Endothelial cell of umbilical vein (primary cell): ENCODE measurements around the gene EML6. TPM values are rescaled to one million over a fixed set of nuclear protein-coding genes. Genes with fewer than 3 reads are reported as not detected.

Experiments
- BruUV-seq: library from RNA; stranded (reverse); fragments of 400-500 nt; replicated peaks from 2 replicates; lab custom pipeline; 2021; lab: Mats Ljungman, UMichigan
- CTCF ChIA-PET: fragments of 300-600, 350-600 bp; sonication (Branson Sonifier 250); formaldehyde crosslinking; loops from one replicate; lab custom pipeline; 2021; ENCODE audit warnings: antibody characterized with exemption, inconsistent platforms; lab: Charles Lee
- POLR2A ChIA-PET: fragments of 300-600, 350-600 bp; sonication (Branson Sonifier 250); formaldehyde crosslinking; loops from one replicate; lab custom pipeline; 2021; ENCODE audit warnings: antibody characterized with exemption, inconsistent platforms; lab: Charles Lee
- DNase-seq: peaks from one replicate; pipeline ENCODE4 v3.0.0-alpha.2; 2011; ENCODE audit warnings: low read depth, low spot score
- FAIRE-seq: peaks from 2 replicates; lab custom pipeline; 2011; peaks lifted over from hg19 to GRCh38; lab: Jason Lieb, UNC
- H2AFZ ChIP-seq: 2 replicates; pipeline ENCODE4 v1.6.0; 2012; ENCODE audit warnings: low read depth, low read length, control low read depth, inconsistent platforms
- H3K27ac ChIP-seq: 2 replicates; pipeline ENCODE4 v1.5.1; 2011; ENCODE audit warnings: low read depth, mild to moderate bottlenecking, control low read depth, low read length, moderate library complexity; ENCODE audit not compliant: insufficient read depth
- H3K27me3 ChIP-seq, 2 experiments: 2 replicates each; pipeline versions ENCODE4 v1.6.0 to v1.6.1; 2011; ENCODE audit warnings: low read length in 2 of 2, mixed read lengths in 1 of 2; ENCODE audit not compliant: control insufficient read depth in 2 of 2, insufficient read depth in 2 of 2
- H3K36me3 ChIP-seq, 2 experiments: 2 replicates in 1 of 2; 3 replicates in 1 of 2; pipeline ENCODE4 v1.5.1; 2011; ENCODE audit warnings: low read length in 2 of 2, mild to moderate bottlenecking in 1 of 2, moderate library complexity in 1 of 2; ENCODE audit not compliant: control insufficient read depth in 2 of 2, insufficient read depth in 2 of 2; ENCODE audit errors: extremely low read depth in 1 of 2
- H3K4me1 ChIP-seq: 3 replicates; pipeline ENCODE4 v1.5.1; 2011; ENCODE audit warnings: mild to moderate bottlenecking, low read length; ENCODE audit not compliant: control insufficient read depth, insufficient read depth; ENCODE audit errors: extremely low read depth
- H3K4me2 ChIP-seq: 2 replicates; pipeline ENCODE4 v1.6.1; 2011; ENCODE audit warnings: low read length, control low read depth, mixed read lengths; ENCODE audit not compliant: insufficient read depth
- H3K4me3 ChIP-seq, 3 experiments: fragments of 200-600 bp in 1 of 3; sonication (generic), shearing (Covaris generic) in 1 of 3; replicated peaks in 1 of 3; 2 replicates each; pipeline ENCODE4 v1.5.1; 2011 to 2016; ENCODE audit warnings: control low read depth in 3 of 3, low read length in 3 of 3, mild to moderate bottlenecking in 2 of 3, inconsistent platforms in 1 of 3, low read depth in 1 of 3, moderate library complexity in 1 of 3; ENCODE audit not compliant: insufficient read depth in 1 of 3
- H3K79me2 ChIP-seq: 2 replicates; pipeline ENCODE4 v1.6.0; 2012; ENCODE audit warnings: low read length, inconsistent platforms; ENCODE audit not compliant: control insufficient read depth, insufficient read depth
- H3K9ac ChIP-seq: replicated peaks from 2 replicates; pipeline ENCODE3; 2011; ENCODE audit warnings: low read length, control low read depth; ENCODE audit not compliant: insufficient read depth; ENCODE audit errors: extremely low read depth
- H3K9me1 ChIP-seq: replicated peaks from 3 replicates; pipeline ENCODE4 v1.6.0; 2011; ENCODE audit warnings: mild to moderate bottlenecking, low read length; ENCODE audit not compliant: control insufficient read depth, insufficient read depth; ENCODE audit errors: extremely low read depth
- H3K9me3 ChIP-seq: replicated peaks from 2 replicates; pipeline ENCODE4 v1.5.1; 2012; ENCODE audit warnings: low read length, inconsistent platforms; ENCODE audit not compliant: control insufficient read depth, insufficient read depth
- H4K20me1 ChIP-seq: replicated peaks from 2 replicates; pipeline ENCODE3; 2011; ENCODE audit warnings: mild to moderate bottlenecking, low read length; ENCODE audit not compliant: control insufficient read depth, insufficient read depth; ENCODE audit errors: extremely low read depth
- CTCF ChIP-seq, 2 donors: IDR thresholded peaks; 1 replicate in 1 of 2; 2 replicates in 1 of 2; pipeline ENCODE4 v1.5.1; 2011; ENCODE audit warnings: low read length in 2 of 2, mild to moderate bottlenecking in 2 of 2, moderate library complexity in 2 of 2, control low read depth in 1 of 2, inconsistent platforms in 1 of 2, low read depth in 1 of 2; ENCODE audit not compliant: insufficient read depth in 1 of 2; ENCODE audit errors: extremely low read depth in 1 of 2
- EZH2 ChIP-seq: IDR thresholded peaks from 2 replicates; pipeline ENCODE4 v1.6.1; 2012; ENCODE audit warnings: borderline replicate concordance, low read depth, mild to moderate bottlenecking, moderate library complexity, low read length, inconsistent platforms; ENCODE audit not compliant: severe bottlenecking
- FOS ChIP-seq: IDR thresholded peaks from 2 replicates; pipeline ENCODE4 v1.6.1; 2011; ENCODE audit warnings: mild to moderate bottlenecking, low read length, moderate library complexity, borderline replicate concordance; ENCODE audit not compliant: insufficient read depth
- GATA2 ChIP-seq: IDR thresholded peaks from 2 replicates; pipeline ENCODE4 v1.7.0; 2011; ENCODE audit warnings: low read depth, mild to moderate bottlenecking, moderate library complexity, mixed read lengths, low read length; ENCODE audit not compliant: insufficient read length, insufficient read depth
- JUN ChIP-seq: IDR thresholded peaks from 2 replicates; pipeline ENCODE4 v1.6.1; 2011; ENCODE audit warnings: borderline replicate concordance, low read depth; ENCODE audit not compliant: insufficient read length, insufficient read depth
- MAX ChIP-seq: IDR thresholded peaks from 2 replicates; pipeline ENCODE4 v1.6.1; 2011; ENCODE audit not compliant: insufficient read depth, insufficient read length
- MYC ChIP-seq: IDR thresholded peaks from one replicate; pipeline ENCODE4 v1.6.1; 2011; ENCODE audit warnings: mild to moderate bottlenecking, low read depth, low read length
- POLR2A ChIP-seq: IDR thresholded peaks from 2 replicates; pipeline ENCODE4 v1.6.1; 2012; ENCODE audit warnings: low read depth, mild to moderate bottlenecking, control low read depth, low read length
- POLR2AphosphoS5 ChIP-seq: IDR thresholded peaks from 2 replicates; pipeline ENCODE4 v1.6.1; 2012; ENCODE audit warnings: low read depth, mild to moderate bottlenecking, control low read depth, low read length, moderate library complexity; ENCODE audit not compliant: insufficient read depth
- dilution Hi-C: fragments of 300-500 bp; cut with MboI; formaldehyde crosslinking; loops from one replicate; pipeline ENCODE4 v1.15.0; 2019; ENCODE audit warnings: low sequenced_read_pairs; ENCODE audit not compliant: extremely low pct_ligation_motif_present
- intact Hi-C: fragments of 100-400 bp; cut with micrococcal nuclease; formaldehyde crosslinking; loops from one replicate; pipeline ENCODE4 v1.10.0; 2022
- polyA plus RNA-seq, 4 experiments: library from polyadenylated mRNA; depleted of rRNA in 3 of 4; stranded (reverse) in 3 of 4; unstranded in 1 of 4; fragments of >200 nt; gene quantifications; 2 replicates each; pipeline versions ENCODE4 v1.2.1 to v1.2.3, GENCODE V29; 2011 to 2012; ENCODE audit warnings: missing spikeins in 1 of 4
- total RNA-seq: library from RNA; stranded (reverse); gene quantifications from 2 replicates; pipeline ENCODE4 v1.2.3, GENCODE V29; 2021

The EML6 gene
- total and polyA plus RNA-seq, 2 donors (not counting 3 experiments of a cell fraction or from before 2014, with no cell fraction given), result 0.79 to 2.1 TPM

- no peak overlapping the region for H3K4me3 ChIP-seq
- H4K20me1 ChIP-seq, result no peaks in the 10 kb centered on the region
- H3K9me1 ChIP-seq, result no peaks in the 10 kb centered on the region
- BruUV-seq, result no TSS peak
- ChIA-PET CTCF (interaction anchor here (1.0 to 1.4 kb wide), 2 partner anchors 10 to 18 kb away, joined by 3 to 4 read pairs; no protein-coding TSS in a partner anchor), POLR2A (no interaction called here)
- no peaks in the 10 kb centered on the region for H3K79me2 ChIP-seq
- H3K4me1 ChIP-seq, result no peaks in the 10 kb centered on the region
- H3K9me3 ChIP-seq, result no peaks in the 10 kb centered on the region
- DNase-seq (no peak), FAIRE-seq (no peak)
- H3K9ac ChIP-seq, result no peak overlapping the region
- no peak overlapping the region for H3K4me2 ChIP-seq
- no peak overlapping the region for H3K27ac ChIP-seq
- intact Hi-C loops, result no loop called here
- H3K36me3 ChIP-seq, result no peaks in the 10 kb centered on the region
- dilution Hi-C loops, result no loop called here
- TF ChIP-seq JUN (no peak), MAX (no peak), POLR2AphosphoS5 (no peak), POLR2A (no peak), CTCF (IDR thresholded peaks at IDR 0.05; ENCODE audit: extremely low read depth in 1 of 2, insufficient read depth in 1 of 2, low read depth in 1 of 2, low read length in 2 of 2) (no peak), MYC (no peak), GATA2 (no peak), FOS (no peak), EZH2 (no peak)
- H2AFZ ChIP-seq, result no peak overlapping the region
- no peaks in the 10 kb centered on the region for H3K27me3 ChIP-seq
These were observed 59.9 kb downstream of the EML6 start for GRCh38 chr2:54783349-54783748.
